A549 treated with AZD2906 at 1 μM for 4 hours (cell line): ENCODE results near the gene RNH1. TPM values are rescaled to one million over a fixed set of nuclear protein-coding genes. Genes with fewer than 3 reads are reported as not detected.

Experiments
- total RNA-seq: library from RNA; stranded (reverse); fragments of 200-300 nt; extraction: Qiagen RNA extraction; gene quantifications from 5 replicates; pipeline ENCODE4 v1.2.3, GENCODE V29; 2022

The RNH1 gene
- 144 to 193 TPM (median 179 TPM) in 5 replicates for total RNA-seq

GRCh38 chr11:506995-507726 is at the start of gene RNH1:
RNH1 (minus strand) TSS chr11:507242; CDS start chr11:502162, 5,080 bp downstream.

DNA sequence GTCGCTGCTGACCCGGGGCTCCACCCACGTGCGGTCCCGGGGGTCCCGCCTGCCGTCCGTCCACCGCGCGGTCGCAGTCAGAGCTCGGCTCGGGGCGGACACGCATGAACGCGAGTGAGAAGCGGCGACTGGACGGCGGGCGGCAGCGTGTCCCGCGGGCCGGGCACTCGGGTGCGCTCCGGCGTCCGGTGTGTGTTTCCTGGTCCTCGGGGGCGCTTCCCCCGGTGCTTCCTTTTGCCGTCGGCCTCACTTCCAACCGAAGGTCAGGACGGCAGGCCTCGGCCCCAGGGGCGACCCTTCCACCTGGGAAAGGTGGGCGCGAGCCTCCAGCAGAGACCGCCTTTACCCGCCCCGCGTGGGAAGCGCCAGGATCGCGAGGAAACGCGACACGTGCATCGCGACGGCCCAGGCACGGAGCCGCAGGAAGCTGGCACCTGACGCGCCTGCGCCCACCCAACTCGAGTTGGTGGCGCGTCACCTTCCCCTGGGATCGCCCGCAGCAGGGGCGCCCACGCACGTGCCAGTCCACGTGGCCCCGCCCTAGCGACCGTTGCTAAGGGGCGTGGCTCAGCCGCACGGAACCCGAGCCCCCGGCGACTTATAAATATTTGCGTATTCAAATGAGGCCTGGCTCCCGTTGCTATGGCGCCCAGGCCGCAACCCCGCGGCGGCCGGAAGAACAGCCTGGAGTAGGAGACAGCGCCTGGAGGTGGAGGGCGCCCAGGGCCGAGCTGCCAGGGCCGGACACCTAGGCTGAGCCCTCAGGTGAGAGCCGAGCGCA is 30.0 kb upstream of the RNH1 start, which contains the start of gene LRRC56:
Gene LRRC56, plus strand, starts transcription at position 687 of the 781 bp plus-strand sequence. CDS start 3,158 bp downstream, outside the sequence.

GRCh38 chr11:535519-536454 is 28.7 kb upstream of the RNH1 start, which contains the start of gene HRAS:
HRAS (minus strand) TSS chr11:535576.

GRCh38 chr11:449889-450808 is 56.9 kb downstream of the RNH1 start, which contains the start of gene PTDSS2:
PTDSS2 (plus strand) TSS chr11:450279; CDS start chr11:450456, 177 bp downstream.

Other genes with a start within 250 kb of the RNH1 start
- gene NLRP6, start 228.8 kb downstream of the RNH1 start, total RNA-seq, result 0.03 TPM in 1 of 5 replicates, not detected in the others
- 6.1 to 13.2 TPM (median 9.8 TPM) in 5 replicates for gene PGGHG, start 218.1 kb downstream of the RNH1 start, total RNA-seq
- not detected in 5 replicates for gene IFITM5, start 207.7 kb downstream of the RNH1 start, total RNA-seq
- 57.4 to 69.3 TPM (median 61.5 TPM) in 5 replicates for gene IFITM2, start 199.4 kb downstream of the RNH1 start, total RNA-seq
- 0.26 to 0.37 TPM (median 0.29 TPM) in 5 replicates for gene IFITM1, start 193.2 kb downstream of the RNH1 start, total RNA-seq
- 19.8 to 37.9 TPM (median 31.0 TPM) in 5 replicates for gene IFITM3, start 186.4 kb downstream of the RNH1 start, total RNA-seq
- gene B4GALNT4, start 137.7 kb downstream of the RNH1 start, total RNA-seq, result 9.8 to 19.5 TPM (median 14.0 TPM) in 5 replicates
- 30.1 to 40.1 TPM (median 38.2 TPM) in 5 replicates for gene PKP3, start 113.0 kb downstream of the RNH1 start, total RNA-seq
- 57.4 to 92.9 TPM (median 91.1 TPM) in 5 replicates for gene SIGIRR, start 92.2 kb downstream of the RNH1 start, total RNA-seq
- 0.44 to 1.1 TPM (median 0.70 TPM) in 5 replicates for gene ANO9, start 65.2 kb downstream of the RNH1 start, total RNA-seq
- gene PTDSS2, start 57.0 kb downstream of the RNH1 start, total RNA-seq, result 34.6 to 45.9 TPM (median 44.3 TPM) in 5 replicates
- gene HRAS, start 28.3 kb upstream of the RNH1 start, total RNA-seq, result 118 to 183 TPM (median 159 TPM) in 5 replicates
- 0.65 to 1.1 TPM (median 0.94 TPM) in 5 replicates for gene LRRC56, start 30.3 kb upstream of the RNH1 start, total RNA-seq
- gene LMNTD2, start 53.5 kb upstream of the RNH1 start, total RNA-seq, result 1.4 to 3.0 TPM (median 2.9 TPM) in 5 replicates
- gene RASSF7, start 53.7 kb upstream of the RNH1 start, total RNA-seq, result 48.7 to 64.3 TPM (median 60.3 TPM) in 5 replicates
- gene PHRF1, start 69.2 kb upstream of the RNH1 start, total RNA-seq, result 32.6 to 39.0 TPM (median 36.7 TPM) in 5 replicates
- gene IRF7, start 108.7 kb upstream of the RNH1 start, total RNA-seq, result 4.5 to 8.4 TPM (median 7.3 TPM) in 5 replicates
- 0.03 to 0.41 TPM (median 0.09 TPM) in 5 replicates for gene CDHR5, start 117.7 kb upstream of the RNH1 start, total RNA-seq
- not detected in 5 replicates for gene SCT, start 119.9 kb upstream of the RNH1 start, total RNA-seq
- 0.20 to 0.34 TPM (median 0.29 TPM) in 5 replicates for gene DRD4, start 130.0 kb upstream of the RNH1 start, total RNA-seq
- gene DEAF1, start 188.0 kb upstream of the RNH1 start, total RNA-seq, result 32.1 to 37.2 TPM (median 36.5 TPM) in 5 replicates
- gene TMEM80, start 188.6 kb upstream of the RNH1 start, total RNA-seq, result 8.1 to 12.3 TPM (median 10.8 TPM) in 5 replicates
- gene EPS8L2, start 199.0 kb upstream of the RNH1 start, total RNA-seq, result 75.7 to 126 TPM (median 112 TPM) in 5 replicates
- 373 to 432 TPM (median 392 TPM) in 5 replicates for gene TALDO1, start 240.2 kb upstream of the RNH1 start, total RNA-seq